Trophoblast cell (in vitro differentiated cells and primary cell): ENCODE data around the gene SCAMP5. TPM values are rescaled to one million over a fixed set of nuclear protein-coding genes. Genes with fewer than 3 reads are reported as not detected.

Source experiments
- DNase-seq, 2 donors: peaks; one replicate each; pipeline ENCODE4 v3.0.0-alpha.2; 2016
- H2AFZ ChIP-seq: 2 replicates; pipeline ENCODE4 v1.6.1; 2013; ENCODE audit warnings: low read length, moderate library complexity, mild to moderate bottlenecking; ENCODE audit not compliant: insufficient read depth, poor library complexity
- H2AK5ac ChIP-seq: 2 replicates; pipeline ENCODE4 v1.6.1; 2013; ENCODE audit warnings: mild to moderate bottlenecking, low read length
- H2BK120ac ChIP-seq: 2 replicates; pipeline ENCODE4 v1.6.1; 2013; ENCODE audit warnings: low read length, mild to moderate bottlenecking, moderate library complexity; ENCODE audit not compliant: insufficient read depth, poor library complexity
- H2BK12ac ChIP-seq: 2 replicates; pipeline ENCODE4 v1.6.1; 2013; ENCODE audit warnings: mild to moderate bottlenecking, low read length, moderate library complexity
- H2BK5ac ChIP-seq: 2 replicates; pipeline ENCODE4 v1.6.1; 2013; ENCODE audit warnings: low read length, low read depth, moderate library complexity, mild to moderate bottlenecking; ENCODE audit not compliant: poor library complexity
- H3K14ac ChIP-seq: 2 replicates; pipeline ENCODE4 v1.6.1; 2013; ENCODE audit warnings: mild to moderate bottlenecking, low read length
- H3K18ac ChIP-seq: 2 replicates; pipeline ENCODE4 v1.6.1; 2013; ENCODE audit warnings: mild to moderate bottlenecking, low read length
- H3K23ac ChIP-seq: 2 replicates; pipeline ENCODE4 v1.6.1; 2013; ENCODE audit warnings: low read length
- H3K27ac ChIP-seq: 2 replicates; pipeline ENCODE4 v1.5.1; 2013; ENCODE audit warnings: low read depth, mild to moderate bottlenecking, inconsistent platforms, low read length, moderate library complexity
- H3K27me3 ChIP-seq: 2 replicates; pipeline ENCODE4 v1.6.1; 2013; ENCODE audit warnings: inconsistent platforms, mild to moderate bottlenecking, low read length, moderate library complexity; ENCODE audit not compliant: insufficient read depth
- H3K36me3 ChIP-seq, 2 experiments: 1 replicate in 1 of 2; 2 replicates in 1 of 2; pipeline ENCODE4 v1.6.1; 2013; ENCODE audit warnings: low read length in 2 of 2, mild to moderate bottlenecking in 2 of 2, moderate library complexity in 1 of 2; ENCODE audit not compliant: insufficient read depth in 2 of 2, control insufficient read depth in 1 of 2
- H3K4ac ChIP-seq: 2 replicates; pipeline ENCODE4 v1.6.1; 2013; ENCODE audit warnings: low read depth, mild to moderate bottlenecking, low read length, moderate library complexity
- H3K4me1 ChIP-seq, 2 experiments: 1 replicate in 1 of 2; 2 replicates in 1 of 2; pipeline ENCODE4 v1.6.1; 2013; ENCODE audit warnings: low read length in 2 of 2, mild to moderate bottlenecking in 2 of 2, moderate library complexity in 1 of 2; ENCODE audit not compliant: insufficient read depth in 2 of 2, control insufficient read depth in 1 of 2
- H3K4me2 ChIP-seq: 2 replicates; pipeline ENCODE4 v1.6.1; 2013; ENCODE audit warnings: inconsistent platforms, mild to moderate bottlenecking, low read length, moderate library complexity
- H3K4me3 ChIP-seq: 2 replicates; pipeline ENCODE4 v1.5.1; 2013; ENCODE audit warnings: mild to moderate bottlenecking, low read depth, low read length, inconsistent platforms
- H3K79me1 ChIP-seq: one replicate; pipeline ENCODE4 v1.6.1; 2013; ENCODE audit warnings: low read length
- H3K79me2 ChIP-seq: 2 replicates; pipeline ENCODE4 v1.6.1; 2013; ENCODE audit warnings: low read length, mild to moderate bottlenecking; ENCODE audit not compliant: control insufficient read depth, insufficient read depth, poor library complexity
- H3K9ac ChIP-seq: 2 replicates; pipeline ENCODE4 v1.6.1; 2013; ENCODE audit warnings: mild to moderate bottlenecking, low read length
- H3K9me3 ChIP-seq: 2 replicates; pipeline ENCODE4 v1.6.1; 2013; ENCODE audit warnings: low read depth, mild to moderate bottlenecking, control low read depth, inconsistent platforms, low read length; ENCODE audit not compliant: insufficient read depth
- H4K12ac ChIP-seq: 2 replicates; pipeline ENCODE4 v1.6.1; 2013; ENCODE audit warnings: low read depth, mild to moderate bottlenecking, low read length, moderate library complexity
- H4K8ac ChIP-seq: 2 replicates; pipeline ENCODE4 v1.6.1; 2013; ENCODE audit warnings: low read depth, mild to moderate bottlenecking, low read length, moderate library complexity
- H4K91ac ChIP-seq: one replicate; pipeline ENCODE4 v1.6.1; 2013; ENCODE audit warnings: low read depth, mild to moderate bottlenecking, low read length, moderate library complexity
- WGBS: extraction: QIAGEN DNeasy Blood & Tissue Kit; methylation state at CpG from one replicate; pipeline ENCODE4 v1.1.7; 2013; ENCODE audit warnings: missing lambda C conversion rate; ENCODE audit not compliant: insufficient read length, insufficient coverage; ENCODE audit errors: extremely low coverage; 5-methylcytosine and 5-hydroxymethylcytosine counted together
- polyA plus RNA-seq: library from polyadenylated mRNA; stranded (reverse); fragments of 200-250 nt; gene quantifications from 2 replicates; pipeline ENCODE4 v1.2.3, GENCODE V29; 2013

SCAMP5 gene
- polyA plus RNA-seq: 3.7 and 4.3 TPM in 2 replicates

- Histone ChIP-seq H2BK12ac (no peak within 1 kb of the TSS), H3K27ac (no peak within 1 kb of the TSS), H3K23ac (no peak within 1 kb of the TSS), H3K9me3 (peaks cover 3% of the 10 kb centered on the region), H3K36me3 (no peaks in the 10 kb centered on the region), H3K27me3 (peaks cover 9% of the 10 kb centered on the region), H4K12ac (no peak within 1 kb of the TSS), H3K79me1 (no peaks in the 10 kb centered on the region), H3K9ac (peak within 1 kb of the TSS; percentile 80), H3K4ac (no peak within 1 kb of the TSS), H3K18ac (no peak within 1 kb of the TSS), H2BK5ac (no peak within 1 kb of the TSS), H3K14ac (no peak within 1 kb of the TSS), H2AK5ac (no peak within 1 kb of the TSS), H3K4me2 (peak within 1 kb of the TSS; percentile 96), H4K8ac (peak within 1 kb of the TSS; percentile 55), H3K4me3 (peak within 1 kb of the TSS; percentile 91), H2AFZ (peak within 1 kb of the TSS; percentile 98), H4K91ac (no peak within 1 kb of the TSS), H3K79me2 (no peaks in the 10 kb centered on the region), H3K4me1 (peaks cover 3 to 6% of the 10 kb centered on the region in 2 experiments), H2BK120ac (no peak within 1 kb of the TSS)
- no CpG with 5 or more reads among the region's 58 CpGs for WGBS
- peak; percentile 84 to 95 for DNase-seq
Observed at GRCh38 chr15:74995182-74995778, at the start of gene SCAMP5. SCAMP5 (plus strand) TSS chr15:74995563; CDS start chr15:75011840, 16,277 bp downstream.

- H3K18ac ChIP-seq: no peak overlapping the region
- H3K36me3 ChIP-seq: no peaks in the 10 kb centered on the region
- H2BK120ac ChIP-seq: no peak overlapping the region
- H3K79me1 ChIP-seq: no peaks in the 10 kb centered on the region
- H4K8ac ChIP-seq: no peak overlapping the region
- H3K4me1 ChIP-seq: no peaks in the 10 kb centered on the region
- H2AK5ac ChIP-seq: no peak overlapping the region
- H3K4me3 ChIP-seq: no peak overlapping the region
- no peak overlapping the region for H4K12ac ChIP-seq
- no peak overlapping the region for H2BK5ac ChIP-seq
- H2AFZ ChIP-seq: no peak overlapping the region
- no peak overlapping the region for H3K4ac ChIP-seq
- H3K79me2 ChIP-seq: no peaks in the 10 kb centered on the region
- peaks cover 3% of the 10 kb centered on the region for H3K27me3 ChIP-seq
- no CpG with 5 or more reads among the region's 7 CpGs for WGBS
- no peak overlapping the region for H3K9ac ChIP-seq
- no peaks in the 10 kb centered on the region for H3K9me3 ChIP-seq
- peak; percentile 66 to 96 for DNase-seq
- no peak overlapping the region for H3K23ac ChIP-seq
- H3K14ac ChIP-seq: no peak overlapping the region
- no peak overlapping the region for H2BK12ac ChIP-seq
- no peak overlapping the region for H3K27ac ChIP-seq
- no peak overlapping the region for H4K91ac ChIP-seq
- no peak overlapping the region for H3K4me2 ChIP-seq
Observed at GRCh38 chr15:74950078-74950908, 45.1 kb upstream of the SCAMP5 start.

DNA sequence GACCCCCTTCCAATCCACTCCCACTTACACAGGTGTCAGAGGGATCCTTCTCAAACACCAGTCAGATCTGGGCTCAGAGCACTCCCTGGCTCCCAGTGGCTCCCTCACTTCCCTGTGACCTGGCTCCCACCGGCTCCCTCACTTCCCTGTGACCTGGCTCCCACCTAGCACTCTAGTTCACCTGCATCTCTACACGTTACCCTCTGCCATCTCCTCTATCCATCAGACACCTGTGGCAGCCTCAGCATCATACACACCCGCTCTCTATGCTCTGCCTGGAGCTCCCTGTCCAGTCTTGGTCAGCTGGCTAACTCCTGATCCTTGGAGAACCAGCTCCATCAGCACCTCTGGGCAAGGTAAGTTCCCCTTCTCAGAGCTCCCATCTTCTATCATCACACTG lies 44.4 kb upstream of the SCAMP5 start:
- Histone ChIP-seq H3K9ac (no peak overlapping the region), H3K36me3 (no peaks in the 10 kb centered on the region), H3K4ac (no peak overlapping the region), H2AK5ac (no peak overlapping the region), H3K23ac (no peak overlapping the region), H3K4me1 (peaks cover under 1 to 1% of the 10 kb centered on the region in 2 experiments), H3K79me1 (no peaks in the 10 kb centered on the region), H3K9me3 (no peaks in the 10 kb centered on the region), H3K4me3 (no peak overlapping the region), H2BK120ac (no peak overlapping the region), H4K91ac (no peak overlapping the region), H3K4me2 (no peak overlapping the region), H4K12ac (no peak overlapping the region), H2BK5ac (no peak overlapping the region), H3K18ac (no peak overlapping the region), H3K79me2 (no peaks in the 10 kb centered on the region), H2AFZ (no peak overlapping the region), H4K8ac (no peak overlapping the region), H2BK12ac (no peak overlapping the region), H3K27ac (no peak overlapping the region), H3K14ac (no peak overlapping the region), H3K27me3 (peaks cover 9% of the 10 kb centered on the region)
- DNase-seq: no peak
- WGBS: no CpG with 5 or more reads among the region's 3 CpGs

GRCh38 chr15:74954515-74954914 lies 40.8 kb upstream of the SCAMP5 start:
- Histone ChIP-seq H2BK5ac (no peak overlapping the region), H3K4me2 (no peak overlapping the region), H2AFZ (no peak overlapping the region), H3K9ac (no peak overlapping the region), H3K9me3 (peaks cover 4% of the 10 kb centered on the region), H3K4me3 (no peak overlapping the region), H3K14ac (no peak overlapping the region), H3K4ac (no peak overlapping the region), H4K12ac (no peak overlapping the region), H3K79me2 (no peaks in the 10 kb centered on the region), H2BK120ac (no peak overlapping the region), H2BK12ac (no peak overlapping the region), H3K23ac (no peak overlapping the region), H3K79me1 (no peaks in the 10 kb centered on the region), H3K36me3 (no peaks in the 10 kb centered on the region), H3K27ac (no peak overlapping the region), H4K91ac (no peak overlapping the region), H3K4me1 (peaks cover 13 to 14% of the 10 kb centered on the region in 2 experiments), H4K8ac (no peak overlapping the region), H3K18ac (no peak overlapping the region), H3K27me3 (peaks cover 42% of the 10 kb centered on the region), H2AK5ac (no peak overlapping the region)
- peak; percentile 24 to 26 for DNase-seq
